ENCODE data around the gene ANO9.
"Not testable (repeated sequence)": the region's sequence is repeated elsewhere in the genome, so short reads cannot be mapped to it uniquely, and the experiment has no call there.

ANO9 gene

DNA sequence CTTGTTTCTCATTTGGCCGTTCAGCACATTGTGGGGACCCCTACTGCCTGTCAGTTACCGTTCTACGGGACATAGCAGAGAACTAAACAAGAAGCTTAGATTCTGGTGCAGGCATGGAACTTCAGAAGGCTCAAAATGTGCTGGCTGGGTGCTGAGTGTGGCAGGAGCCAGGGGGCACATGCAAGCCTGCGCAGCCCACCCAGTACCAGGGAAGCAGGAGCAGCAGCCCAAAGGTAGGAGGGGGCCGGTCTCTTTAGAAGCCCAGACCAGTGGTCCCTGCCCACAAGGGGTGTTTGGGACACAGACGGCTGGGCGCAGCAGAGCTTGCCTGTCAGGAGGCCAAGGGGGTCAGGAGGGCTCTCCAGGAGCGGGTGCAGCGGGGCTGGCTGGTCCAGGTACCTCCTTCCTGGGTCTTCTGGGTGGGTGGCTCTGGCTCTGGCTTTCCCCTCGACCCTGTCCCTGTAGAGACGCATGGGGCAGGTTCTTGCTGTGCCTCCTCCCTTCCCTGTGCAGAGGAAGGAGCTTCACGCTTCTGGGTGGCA is 10.5 kb upstream of the ANO9 start:
- no peak for DNase-seq

DNA sequence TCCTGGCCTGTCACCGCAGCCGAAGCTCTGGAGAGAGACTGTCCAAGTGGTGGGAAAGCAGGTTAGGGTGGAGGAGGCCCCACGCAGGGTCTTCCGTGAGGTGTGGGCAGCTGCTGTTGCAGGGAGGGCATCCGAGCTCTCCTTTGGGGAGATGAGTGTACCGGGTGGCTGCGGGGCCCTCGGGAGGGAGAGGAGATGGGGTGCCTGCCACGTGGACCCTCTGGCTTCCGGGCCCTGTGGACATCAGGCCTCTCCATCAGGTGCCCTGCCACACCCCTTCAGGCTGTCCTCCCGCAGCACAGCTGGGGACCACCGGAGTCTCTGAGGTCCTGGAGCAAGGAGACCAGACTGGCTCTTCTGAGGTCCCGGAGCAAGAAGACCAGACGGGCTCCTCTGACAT is 9.9 kb upstream of the ANO9 start:
- no peak for DNase-seq

DNA sequence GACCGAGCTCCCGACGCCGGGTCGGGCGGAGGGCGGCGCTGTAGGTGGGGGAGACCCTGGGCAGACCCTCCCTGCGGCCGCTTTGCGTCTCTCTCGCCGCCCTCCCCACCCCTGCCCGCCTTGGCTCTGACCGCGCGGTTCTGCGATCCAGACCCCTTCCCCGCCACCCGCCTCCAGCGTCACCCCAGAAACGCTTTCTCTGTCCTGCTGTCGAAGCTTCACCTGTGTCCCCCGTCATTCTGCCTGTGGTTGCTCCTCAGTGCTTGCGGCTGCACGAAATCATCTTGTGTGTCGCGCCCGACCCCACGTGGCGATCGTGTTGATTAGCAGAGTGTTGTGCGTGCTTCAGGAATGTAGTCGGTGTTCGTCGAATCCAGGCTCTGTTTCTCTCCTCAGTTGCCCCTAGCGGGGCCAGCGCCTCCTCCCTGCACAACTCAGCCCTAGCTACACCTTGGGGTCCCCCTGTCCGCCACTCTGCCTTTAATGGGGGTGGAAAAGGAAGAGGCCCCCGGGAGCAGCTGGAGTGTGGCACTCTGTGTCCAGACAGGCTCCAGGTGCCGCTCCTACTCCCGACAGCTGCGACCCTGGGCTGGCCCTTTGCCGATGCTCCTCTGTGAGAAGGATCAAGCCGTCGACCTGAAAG is 9.1 kb upstream of the ANO9 start:
- DNase-seq = peak; percentile 76

DNA sequence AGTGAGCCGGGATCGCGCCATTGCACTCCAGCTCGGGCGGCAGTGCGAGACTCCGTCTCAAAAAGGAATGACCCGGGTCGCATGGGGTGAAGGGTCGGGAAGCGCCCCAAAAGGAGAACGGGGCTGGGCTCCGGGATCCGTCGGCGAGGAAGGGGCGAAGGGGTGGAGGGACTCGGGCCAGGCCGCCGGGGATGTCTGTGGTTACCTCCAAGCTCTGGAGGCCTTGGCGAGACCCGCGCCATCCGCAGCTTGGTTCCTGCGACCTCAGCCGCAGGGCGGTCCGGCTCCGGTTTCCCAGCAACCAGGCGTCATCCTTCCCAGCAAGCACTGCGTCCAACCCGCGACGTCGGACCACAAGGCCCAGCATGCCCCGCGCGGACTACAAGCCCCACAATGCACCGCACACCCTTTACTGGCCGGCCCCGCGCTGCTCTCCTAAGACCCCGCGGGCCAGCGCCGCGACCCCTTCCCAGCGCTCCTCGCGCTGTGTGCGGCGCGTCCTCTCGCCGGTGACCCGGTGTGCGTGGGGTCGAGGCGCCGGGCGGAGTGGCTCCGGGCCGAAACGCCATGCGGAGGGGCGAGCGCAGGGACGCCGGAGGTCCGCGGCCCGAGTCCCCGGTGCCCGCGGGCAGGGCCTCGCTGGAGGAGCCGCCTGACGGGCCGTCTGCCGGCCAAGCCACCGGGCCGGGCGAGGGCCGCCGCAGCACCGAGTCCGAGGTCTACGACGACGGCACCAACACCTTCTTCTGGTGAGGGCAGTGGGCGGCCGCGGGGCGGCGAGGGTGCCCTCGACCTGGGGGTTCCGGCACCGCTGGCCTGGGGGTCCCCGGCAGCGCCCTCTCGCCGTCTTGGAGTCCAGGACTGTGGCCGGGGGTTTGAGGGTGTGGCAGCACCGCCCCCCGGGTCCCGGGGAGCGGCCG is 8.3 kb upstream of the ANO9 start, which contains the start of gene PTDSS2:
TSS of gene PTDSS2 (plus strand) at position 391 of the 920 bp plus-strand sequence. CDS start at position 568, 177 bp downstream.
- DNase-seq = peak; percentile 97

DNA sequence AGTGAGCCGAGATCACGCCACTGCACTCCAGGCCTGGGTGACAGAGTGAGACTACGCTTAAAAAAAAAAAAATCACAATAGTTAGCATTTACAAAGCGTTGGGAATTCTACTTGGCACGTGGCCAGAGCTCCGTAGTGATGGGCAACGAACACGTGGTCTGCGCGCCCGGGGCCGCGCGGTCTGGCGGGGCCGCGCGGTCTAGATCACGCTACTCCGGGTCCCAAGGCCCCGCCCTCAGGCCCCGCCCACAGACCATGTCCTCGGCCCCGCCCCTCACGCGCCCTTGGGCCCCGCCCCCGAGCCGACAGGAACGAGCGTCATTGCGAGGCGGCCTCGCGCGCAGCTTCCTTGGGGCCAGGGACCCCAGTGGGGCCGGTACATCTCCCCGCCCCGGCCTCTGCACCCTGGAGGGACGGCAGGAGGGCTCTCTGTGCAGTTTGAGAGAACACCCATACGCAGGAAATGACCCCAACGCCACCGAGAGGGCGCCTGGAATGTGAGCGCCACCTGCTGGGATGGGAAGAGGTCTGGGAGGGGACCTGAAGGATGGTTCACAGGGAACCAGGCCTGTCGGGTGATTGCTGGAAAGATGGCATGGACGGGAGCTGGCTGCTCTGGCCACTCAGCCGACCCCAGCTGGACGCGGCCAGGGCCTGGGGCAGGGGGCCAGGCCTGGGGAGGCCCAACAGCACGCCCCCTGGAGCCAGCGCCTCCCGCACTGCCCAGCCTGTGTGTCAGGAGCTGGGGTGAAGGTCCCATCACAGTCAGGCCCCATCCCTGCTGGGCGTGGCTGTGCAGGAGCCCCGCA is 6.3 kb upstream of the ANO9 start:
- DNase-seq = peak; percentile 97

DNA sequence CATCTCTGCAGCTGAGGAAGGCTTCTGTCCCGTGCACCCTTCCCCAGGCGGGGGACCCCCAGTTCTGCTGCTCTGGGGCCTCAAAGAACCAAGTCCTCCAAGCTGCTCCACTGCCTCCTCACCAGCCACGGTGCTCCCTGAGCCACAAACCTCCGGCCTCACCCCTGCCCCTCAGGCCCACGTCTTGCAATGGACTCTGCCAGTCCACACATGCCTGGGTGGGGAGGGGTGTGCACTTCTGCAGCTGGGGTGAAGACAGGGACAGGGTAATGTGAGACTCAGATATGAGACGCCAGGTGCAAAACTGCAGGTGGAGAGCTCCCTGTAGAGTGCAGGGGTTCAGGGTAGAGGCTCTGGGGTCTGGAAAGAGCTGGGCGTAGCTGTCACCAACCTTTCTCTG is 5.1 kb upstream of the ANO9 start:
- DNase-seq = no peak

DNA sequence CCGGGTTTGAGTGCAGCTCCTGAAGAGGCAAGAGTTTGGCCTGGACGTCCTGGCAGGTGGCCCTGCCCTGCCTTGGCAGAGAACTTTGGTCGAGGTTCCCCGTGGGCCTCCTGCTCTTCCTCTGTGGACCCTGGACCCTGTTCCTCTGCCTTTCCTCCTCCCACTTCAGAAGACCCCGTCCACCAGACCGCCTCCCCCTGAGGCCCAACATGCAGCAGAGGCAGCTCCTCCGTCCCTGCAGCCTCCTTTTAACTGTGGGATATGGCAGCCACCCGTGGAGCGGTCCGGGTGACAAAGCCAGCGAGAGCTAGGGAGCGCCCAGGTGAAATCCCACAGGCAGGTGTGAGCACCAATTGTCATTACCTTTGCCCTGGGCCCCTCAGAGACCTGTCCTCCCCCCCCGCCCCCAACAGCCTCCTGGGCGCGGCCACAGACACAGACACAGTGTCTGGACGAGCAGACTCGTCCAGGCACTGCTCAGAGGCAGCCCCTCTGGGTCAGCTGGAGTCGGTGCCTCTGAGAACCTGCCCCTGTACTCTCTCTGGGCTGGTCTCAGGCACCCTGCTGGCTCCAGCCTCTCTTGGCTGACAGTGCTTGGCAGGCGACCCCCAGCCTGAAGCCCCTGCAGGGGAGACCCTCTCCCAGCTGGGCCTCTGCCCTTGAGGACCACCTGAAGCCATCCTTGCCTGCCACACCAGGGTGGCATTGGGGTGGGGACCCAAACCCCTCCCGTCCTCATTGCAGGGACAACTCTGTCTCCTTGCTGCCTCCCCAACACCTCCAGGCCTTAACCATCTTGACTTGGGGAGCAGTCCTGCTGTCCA is 4.2 kb upstream of the ANO9 start:
- DNase-seq = no peak

DNA sequence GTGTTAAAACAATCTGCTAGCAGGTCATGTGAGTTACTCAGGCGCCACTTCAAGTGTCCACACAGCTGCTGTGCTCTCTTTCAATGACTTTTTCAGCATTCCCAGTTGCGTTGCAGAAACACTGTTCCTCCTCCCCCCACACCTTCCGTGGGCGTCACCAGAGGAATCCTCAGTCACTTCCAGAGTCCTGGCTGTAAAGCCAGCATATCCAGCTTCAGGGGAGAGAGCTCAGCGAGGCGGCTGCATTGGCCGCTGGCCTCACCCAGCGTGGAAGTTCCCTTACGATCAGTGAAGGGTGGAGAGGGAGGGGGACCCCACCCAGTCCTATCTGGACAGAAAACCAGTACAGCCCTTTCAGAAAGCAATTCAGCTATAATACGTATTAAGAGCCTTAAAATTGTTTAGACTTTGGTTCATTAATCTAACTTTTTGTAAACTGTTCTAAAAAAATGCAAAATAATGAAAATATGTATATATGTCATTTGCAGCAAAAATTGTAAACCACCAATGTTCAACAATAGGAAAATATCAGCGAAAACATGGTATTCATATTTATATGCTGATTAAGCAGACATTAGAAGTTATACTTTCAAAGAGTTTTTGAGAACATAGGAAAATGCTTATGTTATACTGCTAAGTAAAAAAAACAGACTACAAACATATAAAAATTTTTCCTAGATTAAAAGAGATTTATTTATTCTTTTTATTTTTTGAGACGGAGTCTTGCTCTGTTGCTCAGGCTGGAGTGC is 2.8 kb upstream of the ANO9 start:
- no peak for DNase-seq

DNA sequence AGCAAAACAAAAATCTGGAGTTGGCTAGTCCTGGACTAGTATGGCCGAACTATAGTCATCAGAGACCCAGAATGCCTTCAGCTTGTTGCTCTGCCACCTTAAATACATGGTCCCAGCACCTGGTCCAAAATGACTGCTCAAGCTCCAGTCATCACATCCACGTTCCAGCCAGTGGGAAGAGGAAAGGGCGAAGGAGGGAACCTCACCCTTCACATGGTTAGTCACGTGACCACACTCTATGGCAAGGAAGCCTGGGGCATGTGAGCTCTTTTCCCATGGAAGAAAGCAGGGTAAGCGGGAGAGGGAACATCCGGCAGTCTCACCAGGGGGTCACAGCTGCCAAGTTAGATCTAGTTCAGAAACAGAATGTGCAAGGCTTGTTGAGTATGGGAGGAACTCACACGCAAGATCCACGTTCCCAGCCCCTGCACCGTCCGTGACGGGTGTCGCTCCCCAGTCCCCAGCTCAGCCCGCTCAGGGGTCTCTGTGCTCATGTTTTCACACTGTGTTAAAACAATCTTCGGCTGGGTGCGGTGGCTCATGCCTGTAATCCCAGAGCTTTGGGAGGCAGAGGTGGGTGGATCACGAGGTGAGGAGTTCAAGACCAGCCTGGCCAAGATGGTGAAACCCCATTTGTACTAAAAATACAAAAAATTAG is 1.9 kb upstream of the ANO9 start:
- DNase-seq = no peak

DNA sequence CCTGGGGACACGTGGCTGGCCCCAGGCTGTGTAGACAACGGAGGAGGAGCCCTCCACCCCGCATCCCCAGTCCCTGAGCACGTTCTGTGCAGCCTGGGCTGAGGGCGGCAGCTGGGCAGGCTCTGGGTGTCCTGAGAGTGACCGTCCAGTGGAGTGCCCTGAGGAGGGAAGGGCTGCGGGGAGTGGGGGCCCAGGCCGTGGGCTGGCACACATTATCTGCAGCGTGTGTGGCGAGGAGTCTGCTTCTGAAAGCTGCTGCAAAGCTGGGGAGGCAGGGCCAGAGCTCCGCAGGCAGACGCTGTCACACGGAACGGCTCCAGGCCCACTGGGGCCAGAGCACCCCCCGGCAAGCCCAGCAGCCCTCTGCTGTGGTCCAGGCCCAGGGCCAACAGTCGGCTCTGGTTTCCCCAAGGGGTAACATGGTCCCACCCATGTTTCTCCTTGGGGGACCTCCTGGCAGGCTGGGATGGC is 835 bp upstream of the ANO9 start:
- no peak for DNase-seq

DNA sequence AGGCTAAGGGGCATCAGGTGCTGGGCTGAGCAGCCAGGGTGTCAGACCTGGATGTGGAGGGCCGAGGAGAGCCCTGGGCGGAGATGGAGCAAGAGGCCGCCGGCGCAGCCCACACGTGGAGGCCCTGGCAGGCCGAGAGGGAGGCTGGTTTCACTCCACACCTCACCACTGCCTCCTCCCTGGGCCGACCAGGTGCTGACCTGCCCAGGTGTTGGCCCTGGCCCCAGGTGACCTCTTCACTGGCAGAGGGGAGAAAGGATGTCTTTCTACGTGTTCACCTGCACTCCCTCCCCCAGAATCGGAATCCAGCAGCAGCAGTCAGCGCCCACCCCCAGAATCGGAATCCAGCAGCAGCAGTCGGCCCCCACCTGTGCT is 781 bp downstream of the ANO9 start:
- DNase-seq = no peak

DNA sequence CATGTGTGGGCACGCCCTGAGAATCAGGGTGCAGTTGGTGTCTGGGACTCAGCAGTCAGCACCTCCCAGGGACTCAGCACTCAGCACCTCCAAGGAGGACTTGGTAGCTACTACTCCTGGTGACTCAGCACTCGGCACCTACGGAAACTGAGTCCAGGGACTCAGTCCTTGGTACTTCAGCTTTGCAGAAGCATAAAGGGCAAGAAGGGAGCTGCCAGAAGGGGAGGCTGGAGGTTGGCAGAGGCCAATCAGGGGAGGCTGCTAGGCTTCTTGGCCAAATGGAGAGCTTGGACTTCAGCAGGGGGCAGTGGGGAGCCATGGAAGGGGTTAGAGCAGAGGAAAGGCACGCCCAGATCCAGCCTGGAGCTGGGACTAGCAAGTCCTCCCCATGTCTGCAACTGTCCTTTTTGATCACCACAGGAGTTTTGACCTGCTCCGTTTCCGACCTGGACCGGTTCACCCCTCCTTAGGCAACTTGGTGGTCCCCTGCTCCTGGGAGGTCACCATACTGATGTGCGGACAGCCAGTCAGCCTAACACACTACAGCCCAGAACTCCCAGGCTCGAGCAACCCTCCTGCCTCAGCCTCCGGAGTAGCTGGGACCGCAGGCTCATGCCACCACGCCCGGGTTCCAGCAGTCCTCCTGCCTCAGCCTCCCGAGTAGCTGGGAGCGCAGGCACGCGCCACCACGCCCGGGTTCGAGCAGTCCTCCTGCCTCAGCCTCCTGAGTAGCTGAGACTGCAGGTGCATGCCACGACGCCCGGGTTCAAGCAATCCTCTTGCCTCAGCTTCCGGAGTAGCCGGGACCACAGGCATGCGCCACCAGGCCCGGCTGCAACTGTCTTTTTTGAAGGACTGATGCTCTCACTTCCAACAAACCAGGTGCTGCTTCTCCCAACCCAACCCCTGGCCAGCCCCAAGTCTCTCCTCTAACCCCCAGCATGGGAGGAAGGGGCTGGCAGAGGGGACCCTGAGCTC is 1.5 kb downstream of the ANO9 start:
- DNase-seq = no peak

DNA sequence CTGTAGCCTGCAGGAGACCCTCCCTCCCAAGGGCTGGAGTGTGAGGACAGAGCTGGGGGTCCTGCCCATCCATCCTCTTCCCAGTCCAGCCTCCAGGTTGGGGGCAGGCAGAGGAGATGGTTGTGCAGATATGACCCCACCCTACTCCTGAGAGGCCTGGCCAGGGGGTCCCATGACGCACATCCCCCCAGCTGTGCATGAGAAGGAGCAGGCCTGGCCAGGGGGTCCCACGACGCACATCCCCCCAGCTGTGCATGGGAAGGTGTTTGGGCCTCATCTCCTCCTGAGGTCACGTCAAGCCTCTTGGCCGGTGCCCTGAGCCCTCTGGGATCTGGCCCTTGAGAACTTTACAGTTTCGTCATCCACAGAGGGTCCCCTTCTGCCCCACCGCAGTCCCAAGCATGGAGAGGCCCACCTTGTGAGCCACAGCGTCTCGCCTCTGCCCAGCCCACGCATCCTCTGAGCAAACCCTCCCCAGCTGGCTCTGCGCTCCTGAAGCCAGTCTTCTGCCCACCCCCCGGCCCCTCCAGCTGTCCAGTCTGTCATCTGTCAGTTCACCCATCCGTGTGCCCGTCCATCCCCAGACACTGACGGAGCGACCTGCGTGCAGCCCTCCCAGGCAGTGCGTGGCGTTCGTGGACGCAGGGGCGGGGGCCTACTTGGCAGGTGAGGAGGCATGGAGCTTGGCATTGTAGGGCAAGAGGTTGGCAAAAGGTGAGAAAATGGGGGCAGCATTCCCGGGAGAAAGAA is 2.3 kb downstream of the ANO9 start:
- DNase-seq = no peak

DNA sequence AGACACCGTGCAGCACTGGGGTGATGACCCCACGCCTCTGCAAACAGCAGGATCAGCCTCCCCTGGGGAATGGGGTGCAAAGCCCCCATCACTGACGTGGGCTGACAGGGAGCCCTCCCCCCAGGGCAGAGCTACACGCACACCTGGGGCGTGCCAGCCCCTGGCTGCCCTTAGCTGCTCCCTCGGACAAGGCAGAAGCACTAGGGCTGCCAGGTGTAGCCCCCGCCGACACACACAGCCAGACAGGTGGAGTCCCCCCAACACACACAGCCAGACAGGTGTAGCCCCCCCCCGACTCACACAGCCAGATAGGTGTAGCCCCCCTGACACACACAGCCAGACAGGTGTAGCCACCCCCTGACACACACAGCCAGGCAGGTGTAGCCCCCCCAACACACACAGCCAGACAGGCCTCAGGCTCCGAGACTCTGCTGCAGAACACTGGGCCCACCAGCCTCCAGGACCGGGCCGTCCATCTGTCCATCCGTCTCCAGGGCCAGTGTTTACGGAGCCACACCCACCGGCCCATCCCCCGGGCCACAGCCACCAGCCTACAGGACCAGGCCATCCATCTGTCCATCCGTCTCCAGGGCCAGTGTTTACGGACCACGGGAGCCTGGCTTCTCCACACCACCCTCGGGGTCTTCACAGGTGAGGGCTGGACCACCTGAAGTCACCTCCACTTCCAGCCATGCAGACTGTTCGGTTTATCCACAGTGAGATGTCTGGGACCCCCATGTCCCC is 3.5 kb downstream of the ANO9 start:
- no peak for DNase-seq

DNA sequence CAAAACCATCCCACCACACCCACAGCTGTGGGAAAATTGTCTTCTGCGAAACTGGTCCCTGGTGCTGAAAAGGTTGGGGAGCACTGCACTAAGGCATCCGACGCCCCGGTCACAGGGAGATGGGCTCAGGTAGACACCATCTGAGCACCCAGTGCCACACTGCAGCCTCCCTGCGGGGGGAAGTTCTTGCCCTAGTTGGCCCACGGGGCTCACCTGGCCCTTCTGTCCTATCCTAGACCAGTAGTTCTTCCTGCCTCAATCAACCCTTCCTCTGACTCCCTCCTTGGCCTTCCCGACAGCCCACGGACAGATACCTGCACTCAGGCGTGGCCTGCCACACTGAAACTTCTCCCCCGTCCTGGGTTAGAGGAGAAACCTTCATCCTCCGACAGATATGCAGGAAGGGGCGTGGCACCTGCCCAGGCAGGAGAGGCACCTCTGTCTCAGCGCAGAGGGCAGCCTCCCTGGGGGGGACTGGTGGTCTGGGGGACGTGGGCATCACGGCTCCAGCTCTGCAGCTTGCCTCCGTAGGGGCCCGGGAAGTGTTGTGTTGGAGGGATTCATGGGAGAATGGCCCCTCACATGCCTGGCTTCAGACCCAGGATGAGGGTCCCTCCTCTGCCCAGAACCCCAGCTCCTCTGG is 4.5 kb downstream of the ANO9 start:
- DNase-seq = no peak

DNA sequence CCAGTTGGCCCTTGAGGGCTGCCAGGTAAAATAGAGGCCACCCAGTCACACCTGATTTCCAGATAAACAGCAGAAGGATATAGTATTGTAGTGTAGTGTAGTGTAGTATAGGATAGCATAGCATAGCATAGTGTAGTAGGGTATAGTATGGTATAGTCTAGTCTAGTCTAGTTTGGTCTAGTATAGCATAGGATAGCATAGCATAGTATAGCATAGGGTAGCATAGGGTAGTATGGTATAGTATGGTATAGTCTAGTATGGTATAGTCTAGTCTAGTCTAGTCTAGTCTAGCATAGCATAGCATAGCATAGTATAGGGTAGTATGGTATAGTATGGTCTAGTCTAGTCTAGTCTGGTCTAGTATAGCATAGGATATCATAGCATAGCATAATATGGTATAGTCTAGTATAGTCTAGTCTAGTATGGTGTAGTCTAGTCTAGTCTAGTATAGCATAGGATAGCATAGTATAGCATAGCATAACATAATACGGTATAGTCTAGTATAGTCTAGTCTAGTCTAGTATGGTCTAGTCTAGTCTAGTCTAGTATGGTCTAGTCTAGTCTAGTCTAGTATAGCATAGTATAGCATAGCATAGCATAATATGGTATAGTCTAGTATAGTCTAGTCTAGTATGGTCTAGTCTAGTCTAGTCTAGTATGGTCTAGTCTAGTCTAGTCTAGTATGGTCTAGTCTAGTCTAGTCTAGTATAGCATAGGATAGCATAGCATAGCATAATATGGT is 6.6 kb downstream of the ANO9 start:
- not testable (repeated sequence) for DNase-seq

DNA sequence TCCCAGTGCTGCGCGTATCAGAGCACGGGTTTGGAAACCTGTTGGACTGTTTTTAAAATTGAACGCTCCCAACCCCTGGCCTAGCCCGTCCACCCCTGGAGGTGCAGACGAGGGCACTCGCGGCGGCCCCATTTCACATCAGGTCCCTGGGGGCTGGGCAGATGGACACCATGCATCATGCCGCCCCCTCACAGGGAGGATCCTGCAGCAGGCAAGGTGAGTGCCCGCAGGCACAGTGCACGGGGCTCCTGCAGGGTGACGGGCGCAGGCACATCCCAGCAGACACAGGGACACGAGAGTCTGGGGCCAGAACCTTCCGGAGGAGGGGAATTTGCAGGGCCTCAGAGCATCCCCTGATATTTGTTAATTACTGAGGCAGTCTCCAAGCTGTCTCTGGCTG is 7.3 kb downstream of the ANO9 start:
- no peak for DNase-seq
